ENCODE data around the gene MYO15A. TPM values are rescaled to one million over a fixed set of nuclear protein-coding genes. Genes with fewer than 3 reads are reported as not detected.

MYO15A gene
- total RNA-seq, 1 donor from 2014 or later = 3.3 TPM

- DNase-seq = no peak
- Histone ChIP-seq H3K27me3 (ENCODE audit: low read depth) (no peaks in the 10 kb centered on the region), H3K4me1 (no peaks in the 10 kb centered on the region), H3K9me3 (no peaks in the 10 kb centered on the region), H3K36me3 (no peaks in the 10 kb centered on the region), H3K4me3 (no peak overlapping the region), H3K27ac (no peak overlapping the region)
- ATAC-seq = no peak
- intact Hi-C loops (cut with DNase I) = no loop called here
- TF ChIP-seq CTCF (IDR thresholded peaks at IDR 0.05) = no peak
Measured at GRCh38 chr17:18132711-18133110, 24.2 kb downstream of the MYO15A start.

- DNase-seq (no peak), ATAC-seq (no peak)
- Histone ChIP-seq H3K4me1 (no peaks in the 10 kb centered on the region), H3K27me3 (ENCODE audit: low read depth) (no peaks in the 10 kb centered on the region), H3K9me3 (no peaks in the 10 kb centered on the region), H3K4me3 (no peak overlapping the region), H3K27ac (no peak overlapping the region), H3K36me3 (no peaks in the 10 kb centered on the region)
- TF ChIP-seq CTCF (IDR thresholded peaks at IDR 0.05) = no peak
- intact Hi-C loops (cut with DNase I) = no loop called here
Measured at GRCh38 chr17:18136357-18136756, 27.8 kb downstream of the MYO15A start.

GRCh38 chr17:18138065-18138749, 29.7 kb downstream of the MYO15A start:
- intact Hi-C loops (cut with DNase I) = no loop called here
- no peaks in the 10 kb centered on the region for H3K36me3 ChIP-seq
- ATAC-seq (no peak), DNase-seq (no peak)
- no peaks in the 10 kb centered on the region for H3K27me3 ChIP-seq (ENCODE audit: low read depth)
- no peaks in the 10 kb centered on the region for H3K4me1 ChIP-seq
- no peaks in the 10 kb centered on the region for H3K9me3 ChIP-seq
- no peak overlapping the region for H3K4me3 ChIP-seq
- H3K27ac ChIP-seq = no peak overlapping the region
- TF ChIP-seq CTCF (IDR thresholded peaks at IDR 0.05) = no peak

- intact Hi-C loops (cut with DNase I) = no loop called here
- Histone ChIP-seq H3K4me3 (no peak overlapping the region), H3K4me1 (no peaks in the 10 kb centered on the region), H3K36me3 (no peaks in the 10 kb centered on the region), H3K27me3 (ENCODE audit: low read depth) (no peaks in the 10 kb centered on the region), H3K27ac (no peak overlapping the region), H3K9me3 (no peaks in the 10 kb centered on the region)
- ATAC-seq = no peak
- no peak for DNase-seq
- no peak for TF ChIP-seq CTCF (IDR thresholded peaks at IDR 0.05)
Measured at GRCh38 chr17:18139092-18139491, 30.5 kb downstream of the MYO15A start.

GRCh38 chr17:18139498-18139897, 30.9 kb downstream of the MYO15A start:
- DNase-seq = no peak
- Histone ChIP-seq H3K27me3 (ENCODE audit: low read depth) (no peaks in the 10 kb centered on the region), H3K4me3 (no peak overlapping the region), H3K9me3 (no peaks in the 10 kb centered on the region), H3K36me3 (no peaks in the 10 kb centered on the region), H3K4me1 (no peaks in the 10 kb centered on the region), H3K27ac (no peak overlapping the region)
- ATAC-seq = no peak
- intact Hi-C loops (cut with DNase I) = no loop called here
- TF ChIP-seq CTCF (IDR thresholded peaks at IDR 0.05) = no peak

Measured in lower lobe of right lung (tissue), 2 donors.